ENCODE results near the gene BCL11A.

Gene BCL11A

GRCh38 chr2:60480089-60480773 is 73.2 kb downstream of the BCL11A start:
- no peak for TF ChIP-seq GATA1 (IDR thresholded peaks at IDR 0.05; ENCODE audit: low read depth, low read length)
- no peak for TF ChIP-seq POLR2A (IDR thresholded peaks at IDR 0.05; ENCODE audit: low read length)
- no peak for DNase-seq

DNA sequence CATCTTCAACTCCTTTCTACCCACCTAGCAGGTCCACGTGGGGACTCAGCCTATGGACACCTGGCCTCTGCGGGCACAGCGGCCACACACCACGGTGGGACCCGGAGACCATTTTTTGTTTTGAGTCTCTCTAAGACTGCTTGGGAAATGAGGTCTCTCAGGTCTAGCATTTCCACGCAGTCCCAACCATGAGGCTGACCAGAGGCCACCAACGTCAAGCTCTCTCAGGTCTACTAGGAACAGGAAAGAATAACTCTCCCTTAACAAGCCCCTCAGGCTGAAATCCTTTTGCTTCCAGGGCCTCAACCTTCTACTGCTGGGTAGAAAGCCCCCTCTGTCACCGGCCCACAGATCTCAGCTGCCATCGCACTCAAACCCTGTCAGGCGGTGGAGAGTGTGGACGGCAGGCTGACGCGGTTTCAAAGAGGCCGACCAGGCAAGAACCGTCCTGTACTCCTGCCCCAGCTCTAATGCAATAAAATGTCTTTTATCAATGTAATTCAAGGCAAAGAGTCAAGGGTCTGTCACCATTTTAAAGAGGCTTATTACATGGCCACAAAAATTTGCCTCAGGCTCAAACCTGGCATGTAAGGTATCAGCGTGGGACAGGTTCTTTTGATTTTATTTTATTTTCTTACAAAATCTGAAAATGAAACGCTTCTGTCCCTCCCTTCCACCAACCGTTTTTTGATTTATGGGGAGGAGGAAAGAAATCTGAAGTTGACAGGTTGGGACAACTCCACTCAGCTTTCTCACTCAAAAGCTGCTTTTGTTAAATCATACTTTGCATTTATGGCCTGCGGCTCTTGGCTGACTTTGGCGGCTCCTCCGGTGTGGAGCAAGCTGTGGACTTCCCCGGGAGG is 74.0 kb downstream of the BCL11A start:
- DNase-seq: no peak
- TF ChIP-seq GATA1 (IDR thresholded peaks at IDR 0.05; ENCODE audit: low read depth, low read length) (no peak), POLR2A (IDR thresholded peaks at IDR 0.05; ENCODE audit: low read length) (no peak)

DNA sequence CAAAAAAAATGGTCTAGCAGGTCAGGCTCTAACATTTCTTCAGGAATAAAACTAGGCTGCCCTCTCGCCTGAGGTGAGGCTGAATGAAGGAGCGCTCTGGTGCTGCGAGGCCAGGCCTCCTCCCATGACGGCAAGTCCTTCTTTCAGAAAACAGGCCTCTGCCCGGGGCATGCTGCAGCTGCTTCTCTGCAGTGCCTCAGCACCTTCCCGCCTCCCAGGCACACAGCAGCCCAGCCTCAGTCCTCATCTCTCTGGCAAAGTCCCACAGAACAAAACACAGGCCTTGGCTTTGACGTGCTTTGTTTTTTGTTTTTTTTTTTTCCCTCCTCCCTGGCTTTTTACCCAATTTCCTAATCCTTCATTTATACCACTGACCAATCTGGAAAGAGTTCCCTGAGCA is 74.8 kb downstream of the BCL11A start:
- no peak for TF ChIP-seq GATA1 (IDR thresholded peaks at IDR 0.05; ENCODE audit: low read depth, low read length)
- no peak for TF ChIP-seq POLR2A (IDR thresholded peaks at IDR 0.05; ENCODE audit: low read length)
- DNase-seq: no peak

GRCh38 chr2:60476206-60476954 is 77.1 kb downstream of the BCL11A start:
- DNase-seq: no peak
- no peak for TF ChIP-seq GATA1 (IDR thresholded peaks at IDR 0.05; ENCODE audit: low read depth, low read length)
- TF ChIP-seq POLR2A (IDR thresholded peaks at IDR 0.05; ENCODE audit: low read length): no peak

- DNase-seq: no peak
- TF ChIP-seq POLR2A (IDR thresholded peaks at IDR 0.05; ENCODE audit: low read length): no peak
- no peak for TF ChIP-seq GATA1 (IDR thresholded peaks at IDR 0.05; ENCODE audit: low read depth, low read length)
Observed at GRCh38 chr2:60475123-60475830, 78.2 kb downstream of the BCL11A start.

- no peak for DNase-seq
- TF ChIP-seq POLR2A (IDR thresholded peaks at IDR 0.05; ENCODE audit: low read length) (no peak), GATA1 (IDR thresholded peaks at IDR 0.05; ENCODE audit: low read depth, low read length) (no peak)
Observed at GRCh38 chr2:60474301-60474700, 79.2 kb downstream of the BCL11A start.

GRCh38 chr2:60473546-60473945 is 79.9 kb downstream of the BCL11A start:
- TF ChIP-seq GATA1 (IDR thresholded peaks at IDR 0.05; ENCODE audit: low read depth, low read length) (no peak), POLR2A (IDR thresholded peaks at IDR 0.05; ENCODE audit: low read length) (no peak)
- peak in 1 of 2 experiments; percentile 27 for DNase-seq

GRCh38 chr2:60472663-60473289 is 80.7 kb downstream of the BCL11A start:
- TF ChIP-seq GATA1 (IDR thresholded peaks at IDR 0.05; ENCODE audit: low read depth, low read length) (no peak), POLR2A (IDR thresholded peaks at IDR 0.05; ENCODE audit: low read length) (no peak)
- no peak for DNase-seq

DNA sequence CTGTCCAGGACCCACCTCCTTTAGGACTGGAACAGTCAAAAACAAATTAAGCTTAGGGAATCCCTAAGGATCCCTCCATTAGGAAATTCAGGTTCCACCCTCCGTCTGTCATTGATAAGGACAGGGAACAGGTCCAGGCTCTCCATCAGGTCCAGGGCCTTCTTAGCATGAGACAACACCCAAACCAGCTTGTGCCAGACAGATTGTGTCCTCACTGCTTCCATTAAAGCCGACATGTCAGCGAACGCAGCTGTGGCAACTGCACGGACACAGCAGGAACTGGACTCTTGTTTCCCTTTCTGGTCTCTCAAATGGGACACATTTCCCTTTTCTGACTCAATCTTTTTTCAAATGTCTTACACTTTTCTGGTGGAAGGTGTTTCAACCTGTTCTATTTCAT is 81.4 kb downstream of the BCL11A start:
- TF ChIP-seq GATA1 (IDR thresholded peaks at IDR 0.05; ENCODE audit: low read depth, low read length) (no peak), POLR2A (IDR thresholded peaks at IDR 0.05; ENCODE audit: low read length) (no peak)
- DNase-seq: no peak

DNA sequence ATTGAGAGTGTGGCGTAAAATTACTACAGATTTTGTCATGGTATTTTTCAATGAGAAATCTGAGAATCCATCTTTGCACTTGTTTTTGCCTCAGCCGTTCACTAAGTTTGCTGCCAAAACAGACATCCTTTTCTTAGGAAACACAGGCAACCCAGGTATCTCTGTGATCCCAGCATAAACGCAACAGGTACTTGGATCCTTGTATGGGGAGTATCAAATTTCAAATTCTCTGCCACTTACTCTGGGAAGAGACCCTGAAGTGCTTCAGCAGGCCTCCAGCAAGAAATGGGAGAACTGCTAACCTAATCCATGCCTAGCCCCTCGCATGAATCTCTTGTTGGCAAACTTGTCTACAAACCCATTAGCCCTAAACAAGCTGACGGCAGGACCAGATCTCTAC is 83.1 kb downstream of the BCL11A start:
- DNase-seq: no peak
- TF ChIP-seq GATA1 (IDR thresholded peaks at IDR 0.05; ENCODE audit: low read depth, low read length): no peak
- TF ChIP-seq POLR2A (IDR thresholded peaks at IDR 0.05; ENCODE audit: low read length): no peak

DNA sequence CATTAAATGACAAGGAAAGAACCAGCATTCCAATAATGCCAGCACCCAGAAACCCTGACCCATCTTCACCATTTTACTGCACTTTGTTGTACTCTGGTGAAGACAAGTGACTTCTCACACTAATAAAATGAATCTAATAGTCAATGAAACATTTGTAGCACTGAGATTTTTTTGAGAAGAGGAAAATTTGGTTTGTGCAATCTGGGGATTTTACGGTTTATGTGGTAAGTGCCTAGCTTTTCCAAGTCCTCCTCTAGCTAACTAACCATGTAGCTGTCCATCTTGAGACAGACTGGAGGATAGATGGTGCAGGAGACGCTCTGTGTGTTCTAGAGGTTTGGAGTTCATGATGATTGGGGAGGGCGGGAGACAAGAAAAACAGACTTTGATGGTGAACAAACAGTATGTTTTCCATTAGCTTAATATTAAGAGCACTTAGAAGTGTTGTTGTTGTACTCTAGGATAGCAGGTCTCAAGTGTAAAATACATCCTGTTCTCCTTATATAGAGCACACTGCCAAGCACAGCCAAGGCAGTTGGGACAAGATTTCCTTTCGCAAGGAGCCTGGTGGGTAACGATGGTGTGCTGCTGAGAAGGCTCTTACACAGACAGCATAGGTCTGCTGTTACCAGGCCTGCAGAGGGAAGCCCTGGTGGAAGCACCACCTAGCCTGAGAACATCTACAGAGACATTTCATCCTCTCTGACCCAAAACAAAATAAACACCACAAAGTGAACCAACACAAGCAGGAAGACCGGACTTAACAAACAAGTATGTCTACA is 83.7 kb downstream of the BCL11A start:
- TF ChIP-seq GATA1 (IDR thresholded peaks at IDR 0.05; ENCODE audit: low read depth, low read length): no peak
- DNase-seq: no peak

- TF ChIP-seq POLR2A (IDR thresholded peaks at IDR 0.05; ENCODE audit: low read length): no peak
- TF ChIP-seq GATA1 (IDR thresholded peaks at IDR 0.05; ENCODE audit: low read depth, low read length): no peak
- no peak for DNase-seq
Observed at GRCh38 chr2:60468382-60469085, 84.9 kb downstream of the BCL11A start.

Measured in erythroblast (primary cell).